Trophoblast cell (in vitro differentiated cells and primary cell): ENCODE data around the gene WDR7.

ENCODE experiments used
- DNase-seq, 2 donors: peaks; one replicate each; pipeline ENCODE4 v3.0.0-alpha.2; 2016
- H2AFZ ChIP-seq: 2 replicates; pipeline ENCODE4 v1.6.1; 2013; ENCODE audit warnings: low read length, moderate library complexity, mild to moderate bottlenecking; ENCODE audit not compliant: insufficient read depth, poor library complexity
- H2AK5ac ChIP-seq: 2 replicates; pipeline ENCODE4 v1.6.1; 2013; ENCODE audit warnings: mild to moderate bottlenecking, low read length
- H2BK120ac ChIP-seq: 2 replicates; pipeline ENCODE4 v1.6.1; 2013; ENCODE audit warnings: low read length, mild to moderate bottlenecking, moderate library complexity; ENCODE audit not compliant: insufficient read depth, poor library complexity
- H2BK12ac ChIP-seq: 2 replicates; pipeline ENCODE4 v1.6.1; 2013; ENCODE audit warnings: mild to moderate bottlenecking, low read length, moderate library complexity
- H2BK5ac ChIP-seq: 2 replicates; pipeline ENCODE4 v1.6.1; 2013; ENCODE audit warnings: low read length, low read depth, moderate library complexity, mild to moderate bottlenecking; ENCODE audit not compliant: poor library complexity
- H3K14ac ChIP-seq: 2 replicates; pipeline ENCODE4 v1.6.1; 2013; ENCODE audit warnings: mild to moderate bottlenecking, low read length
- H3K18ac ChIP-seq: 2 replicates; pipeline ENCODE4 v1.6.1; 2013; ENCODE audit warnings: mild to moderate bottlenecking, low read length
- H3K23ac ChIP-seq: 2 replicates; pipeline ENCODE4 v1.6.1; 2013; ENCODE audit warnings: low read length
- H3K27ac ChIP-seq: 2 replicates; pipeline ENCODE4 v1.5.1; 2013; ENCODE audit warnings: low read depth, mild to moderate bottlenecking, inconsistent platforms, low read length, moderate library complexity
- H3K27me3 ChIP-seq: 2 replicates; pipeline ENCODE4 v1.6.1; 2013; ENCODE audit warnings: inconsistent platforms, mild to moderate bottlenecking, low read length, moderate library complexity; ENCODE audit not compliant: insufficient read depth
- H3K36me3 ChIP-seq, 2 experiments: 1 replicate in 1 of 2; 2 replicates in 1 of 2; pipeline ENCODE4 v1.6.1; 2013; ENCODE audit warnings: low read length in 2 of 2, mild to moderate bottlenecking in 2 of 2, moderate library complexity in 1 of 2; ENCODE audit not compliant: insufficient read depth in 2 of 2, control insufficient read depth in 1 of 2
- H3K4ac ChIP-seq: 2 replicates; pipeline ENCODE4 v1.6.1; 2013; ENCODE audit warnings: low read depth, mild to moderate bottlenecking, low read length, moderate library complexity
- H3K4me1 ChIP-seq, 2 experiments: 1 replicate in 1 of 2; 2 replicates in 1 of 2; pipeline ENCODE4 v1.6.1; 2013; ENCODE audit warnings: low read length in 2 of 2, mild to moderate bottlenecking in 2 of 2, moderate library complexity in 1 of 2; ENCODE audit not compliant: insufficient read depth in 2 of 2, control insufficient read depth in 1 of 2
- H3K4me2 ChIP-seq: 2 replicates; pipeline ENCODE4 v1.6.1; 2013; ENCODE audit warnings: inconsistent platforms, mild to moderate bottlenecking, low read length, moderate library complexity
- H3K4me3 ChIP-seq: 2 replicates; pipeline ENCODE4 v1.5.1; 2013; ENCODE audit warnings: mild to moderate bottlenecking, low read depth, low read length, inconsistent platforms
- H3K79me1 ChIP-seq: one replicate; pipeline ENCODE4 v1.6.1; 2013; ENCODE audit warnings: low read length
- H3K79me2 ChIP-seq: 2 replicates; pipeline ENCODE4 v1.6.1; 2013; ENCODE audit warnings: low read length, mild to moderate bottlenecking; ENCODE audit not compliant: control insufficient read depth, insufficient read depth, poor library complexity
- H3K9ac ChIP-seq: 2 replicates; pipeline ENCODE4 v1.6.1; 2013; ENCODE audit warnings: mild to moderate bottlenecking, low read length
- H3K9me3 ChIP-seq: 2 replicates; pipeline ENCODE4 v1.6.1; 2013; ENCODE audit warnings: low read depth, mild to moderate bottlenecking, control low read depth, inconsistent platforms, low read length; ENCODE audit not compliant: insufficient read depth
- H4K12ac ChIP-seq: 2 replicates; pipeline ENCODE4 v1.6.1; 2013; ENCODE audit warnings: low read depth, mild to moderate bottlenecking, low read length, moderate library complexity
- H4K8ac ChIP-seq: 2 replicates; pipeline ENCODE4 v1.6.1; 2013; ENCODE audit warnings: low read depth, mild to moderate bottlenecking, low read length, moderate library complexity
- H4K91ac ChIP-seq: one replicate; pipeline ENCODE4 v1.6.1; 2013; ENCODE audit warnings: low read depth, mild to moderate bottlenecking, low read length, moderate library complexity
- WGBS: extraction: QIAGEN DNeasy Blood & Tissue Kit; methylation state at CpG from one replicate; pipeline ENCODE4 v1.1.7; 2013; ENCODE audit warnings: missing lambda C conversion rate; ENCODE audit not compliant: insufficient read length, insufficient coverage; ENCODE audit errors: extremely low coverage; 5-methylcytosine and 5-hydroxymethylcytosine counted together

The WDR7 gene

GRCh38 chr18:56843241-56843640 is 192.1 kb downstream of the WDR7 start:
- WGBS = no CpG with 5 or more reads among the region's 4 CpGs
- H3K27me3 ChIP-seq = no peaks in the 10 kb centered on the region
- no peak overlapping the region for H3K14ac ChIP-seq

GRCh38 chr18:56844556-56844955 is 193.4 kb downstream of the WDR7 start:
- no peaks in the 10 kb centered on the region for H3K36me3 ChIP-seq
- no peak overlapping the region for H3K4ac ChIP-seq
- H3K27me3 ChIP-seq = no peaks in the 10 kb centered on the region
- H3K9me3 ChIP-seq = no peaks in the 10 kb centered on the region
- WGBS = no CpG with 5 or more reads among the region's 1 CpG
- no peak overlapping the region for H2AK5ac ChIP-seq
- H3K79me1 ChIP-seq = no peaks in the 10 kb centered on the region
- no peak overlapping the region for H3K4me3 ChIP-seq
- H3K23ac ChIP-seq = no peak overlapping the region
- H3K18ac ChIP-seq = no peak overlapping the region
- H4K12ac ChIP-seq = no peak overlapping the region
- H2BK12ac ChIP-seq = no peak overlapping the region
- H3K9ac ChIP-seq = no peak overlapping the region
- H2BK120ac ChIP-seq = no peak overlapping the region
- H2BK5ac ChIP-seq = no peak overlapping the region
- H3K79me2 ChIP-seq = no peaks in the 10 kb centered on the region
- no peak overlapping the region for H4K8ac ChIP-seq
- H3K27ac ChIP-seq = no peak overlapping the region
- H3K14ac ChIP-seq = no peak overlapping the region
- H3K4me2 ChIP-seq = no peak overlapping the region
- H3K4me1 ChIP-seq = no peaks in the 10 kb centered on the region
- no peak for DNase-seq
- H4K91ac ChIP-seq = no peak overlapping the region
- H2AFZ ChIP-seq = no peak overlapping the region

More at GRCh38 chr18:56843241-56843640, 192.1 kb downstream of the WDR7 start:
- no peak for DNase-seq
- H3K79me1 ChIP-seq = no peaks in the 10 kb centered on the region
- no peaks in the 10 kb centered on the region for H3K9me3 ChIP-seq
- no peak overlapping the region for H2BK5ac ChIP-seq
- no peak overlapping the region for H2AFZ ChIP-seq
- H3K4me1 ChIP-seq = no peaks in the 10 kb centered on the region
- no peak overlapping the region for H2AK5ac ChIP-seq
- no peaks in the 10 kb centered on the region for H3K79me2 ChIP-seq
- no peak overlapping the region for H2BK12ac ChIP-seq
- H3K9ac ChIP-seq = no peak overlapping the region
- no peak overlapping the region for H2BK120ac ChIP-seq
- H3K27ac ChIP-seq = no peak overlapping the region
- no peaks in the 10 kb centered on the region for H3K36me3 ChIP-seq
- H3K23ac ChIP-seq = no peak overlapping the region
- no peak overlapping the region for H3K4me2 ChIP-seq
- H3K4ac ChIP-seq = no peak overlapping the region
- H4K8ac ChIP-seq = no peak overlapping the region
- no peak overlapping the region for H3K18ac ChIP-seq
- no peak overlapping the region for H4K91ac ChIP-seq
- no peak overlapping the region for H3K4me3 ChIP-seq
- no peak overlapping the region for H4K12ac ChIP-seq

- no peaks in the 10 kb centered on the region for H3K9me3 ChIP-seq
- H2AFZ ChIP-seq = no peak overlapping the region
- no peak overlapping the region for H3K14ac ChIP-seq
- no peak overlapping the region for H4K91ac ChIP-seq
- no CpG with 5 or more reads among the region's 1 CpG for WGBS
- H4K12ac ChIP-seq = no peak overlapping the region
- H2AK5ac ChIP-seq = no peak overlapping the region
- no peak overlapping the region for H3K23ac ChIP-seq
- H3K4me2 ChIP-seq = no peak overlapping the region
- H3K36me3 ChIP-seq = no peaks in the 10 kb centered on the region
- no peak overlapping the region for H3K4ac ChIP-seq
- H2BK5ac ChIP-seq = no peak overlapping the region
- H2BK12ac ChIP-seq = no peak overlapping the region
- no peaks in the 10 kb centered on the region for H3K27me3 ChIP-seq
- no peak for DNase-seq
- H3K4me3 ChIP-seq = no peak overlapping the region
- H3K9ac ChIP-seq = no peak overlapping the region
- no peaks in the 10 kb centered on the region for H3K79me1 ChIP-seq
- H4K8ac ChIP-seq = no peak overlapping the region
- no peak overlapping the region for H3K18ac ChIP-seq
- no peaks in the 10 kb centered on the region for H3K4me1 ChIP-seq
- H2BK120ac ChIP-seq = no peak overlapping the region
- no peaks in the 10 kb centered on the region for H3K79me2 ChIP-seq
- H3K27ac ChIP-seq = no peak overlapping the region
Measured at GRCh38 chr18:56851774-56852173, 200.6 kb downstream of the WDR7 start.

GRCh38 chr18:56853961-56854360 is 202.8 kb downstream of the WDR7 start:
- Histone ChIP-seq H2AK5ac (no peak overlapping the region), H2BK12ac (no peak overlapping the region), H3K4ac (no peak overlapping the region), H3K4me3 (no peak overlapping the region), H3K27me3 (no peaks in the 10 kb centered on the region), H2BK120ac (no peak overlapping the region), H3K18ac (no peak overlapping the region), H3K9me3 (no peaks in the 10 kb centered on the region), H3K23ac (no peak overlapping the region), H3K14ac (no peak overlapping the region), H2BK5ac (no peak overlapping the region), H4K12ac (no peak overlapping the region), H3K4me2 (no peak overlapping the region), H3K79me1 (no peaks in the 10 kb centered on the region), H3K4me1 (no peaks in the 10 kb centered on the region), H4K91ac (no peak overlapping the region), H3K9ac (no peak overlapping the region), H2AFZ (no peak overlapping the region), H4K8ac (no peak overlapping the region), H3K36me3 (no peaks in the 10 kb centered on the region), H3K27ac (no peak overlapping the region), H3K79me2 (no peaks in the 10 kb centered on the region)
- WGBS = no CpG with 5 or more reads among the region's 5 CpGs
- no peak for DNase-seq
